Measurements from ENCODE around the gene RALGPS2. TPM values are rescaled to one million over a fixed set of nuclear protein-coding genes. Genes with fewer than 3 reads are reported as not detected.

RALGPS2 gene
- total RNA-seq, 1 experiment from 2014 or later: 13.3 TPM

GRCh38 chr1:178870221-178870620, 145.2 kb downstream of the RALGPS2 start:
- no peak for DNase-seq (ENCODE audit: unreplicated experiment)
- TF ChIP-seq CTCF (IDR thresholded peaks at IDR 0.05; ENCODE audit: unreplicated experiment): no peak
- BruUV-seq (replicated peaks): no TSS peak
- Mint-ChIP-seq H3K27me3 (ENCODE audit: insufficient read depth, unreplicated experiment) (no peaks in the 10 kb centered on the region), H3K9me3 (ENCODE audit: unreplicated experiment) (no peaks in the 10 kb centered on the region), H3K36me3 (ENCODE audit: insufficient read depth, unreplicated experiment) (no peaks in the 10 kb centered on the region), H3K4me3 (ENCODE audit: unreplicated experiment) (no peak overlapping the region), H3K27ac (ENCODE audit: low read depth, unreplicated experiment) (no peak overlapping the region), H3K4me1 (ENCODE audit: insufficient read depth, unreplicated experiment) (no peaks in the 10 kb centered on the region)
- intact Hi-C loops (cut with micrococcal nuclease): no loop called here
- ChIA-PET CTCF (interaction anchor here (0.8 to 0.9 kb wide), 2 partner anchors 133 to 264 kb away, joined by 4 read pairs; no protein-coding TSS in a partner anchor), POLR2A (interaction anchor here (1.9 kb wide), 1 partner anchor 16 kb away, joined by 5 read pairs; no protein-coding TSS in a partner anchor)

GRCh38 chr1:178870944-178871343, 145.9 kb downstream of the RALGPS2 start, which contains the start of gene ANGPTL1:
Gene ANGPTL1 (minus strand): TSS chr1:178871077. CDS start chr1:178865776, 5,301 bp downstream.
- Mint-ChIP-seq H3K27me3 (ENCODE audit: insufficient read depth, unreplicated experiment) (no peaks in the 10 kb centered on the region), H3K27ac (ENCODE audit: low read depth, unreplicated experiment) (no peak within 1 kb of the TSS), H3K4me1 (ENCODE audit: insufficient read depth, unreplicated experiment) (no peaks in the 10 kb centered on the region), H3K9me3 (ENCODE audit: unreplicated experiment) (no peaks in the 10 kb centered on the region), H3K36me3 (ENCODE audit: insufficient read depth, unreplicated experiment) (no peaks in the 10 kb centered on the region), H3K4me3 (ENCODE audit: unreplicated experiment) (no peak within 1 kb of the TSS)
- ChIA-PET POLR2A (interaction anchor here (1.3 to 1.9 kb wide), 2 partner anchors 9 to 15 kb away, joined by 5 to 6 read pairs; no protein-coding TSS in a partner anchor), CTCF (interaction anchor here (0.7 to 1.6 kb wide), 2 partner anchors 10 to 132 kb away, joined by 3 to 9 read pairs; no protein-coding TSS in a partner anchor)
- DNase-seq (ENCODE audit: unreplicated experiment): no peak
- intact Hi-C loops (cut with micrococcal nuclease): no loop called here
- TF ChIP-seq CTCF (IDR thresholded peaks at IDR 0.05; ENCODE audit: unreplicated experiment): no peak
- BruUV-seq (replicated peaks): no TSS peak

- no peak for DNase-seq (ENCODE audit: unreplicated experiment)
- CTCF ChIA-PET: interaction anchor here (0.6 to 1.6 kb wide), 6 partner anchors 9 to 527 kb away, joined by 3 to 9 read pairs (median 4); no protein-coding TSS in a partner anchor
Observed at GRCh38 chr1:178871551-178872320, 146.7 kb downstream of the RALGPS2 start.

More at GRCh38 chr1:178871551-178872320, 146.7 kb downstream of the RALGPS2 start:
- POLR2A ChIA-PET: interaction anchor here (0.7 to 1.3 kb wide), 2 partner anchors 8 to 115 kb away, joined by 3 to 6 read pairs; no protein-coding TSS in a partner anchor
- Mint-ChIP-seq H3K27ac (ENCODE audit: low read depth, unreplicated experiment) (no peak overlapping the region), H3K27me3 (ENCODE audit: insufficient read depth, unreplicated experiment) (no peaks in the 10 kb centered on the region), H3K4me1 (ENCODE audit: insufficient read depth, unreplicated experiment) (no peaks in the 10 kb centered on the region), H3K36me3 (ENCODE audit: insufficient read depth, unreplicated experiment) (no peaks in the 10 kb centered on the region), H3K9me3 (ENCODE audit: unreplicated experiment) (no peaks in the 10 kb centered on the region), H3K4me3 (ENCODE audit: unreplicated experiment) (no peak overlapping the region)
- intact Hi-C loops (cut with micrococcal nuclease): no loop called here
- no peak for TF ChIP-seq CTCF (IDR thresholded peaks at IDR 0.05; ENCODE audit: unreplicated experiment)
- BruUV-seq (replicated peaks): no TSS peak

All from MCF 10A (cell line).